HG03139 (cell line): ENCODE results near the gene TTLL11.

Experiments
- ATAC-seq: cut with Tn5 transposase; IDR thresholded peaks from one replicate; pipeline ENCODE4 v1.9.1; 2021; ENCODE audit not compliant: unreplicated experiment

The TTLL11 gene

GRCh38 chr9:121979736-121980135, 113.4 kb downstream of the TTLL11 start:
- no peak for ATAC-seq

GRCh38 chr9:121976751-121977150, 116.4 kb downstream of the TTLL11 start:
- no peak for ATAC-seq

DNA sequence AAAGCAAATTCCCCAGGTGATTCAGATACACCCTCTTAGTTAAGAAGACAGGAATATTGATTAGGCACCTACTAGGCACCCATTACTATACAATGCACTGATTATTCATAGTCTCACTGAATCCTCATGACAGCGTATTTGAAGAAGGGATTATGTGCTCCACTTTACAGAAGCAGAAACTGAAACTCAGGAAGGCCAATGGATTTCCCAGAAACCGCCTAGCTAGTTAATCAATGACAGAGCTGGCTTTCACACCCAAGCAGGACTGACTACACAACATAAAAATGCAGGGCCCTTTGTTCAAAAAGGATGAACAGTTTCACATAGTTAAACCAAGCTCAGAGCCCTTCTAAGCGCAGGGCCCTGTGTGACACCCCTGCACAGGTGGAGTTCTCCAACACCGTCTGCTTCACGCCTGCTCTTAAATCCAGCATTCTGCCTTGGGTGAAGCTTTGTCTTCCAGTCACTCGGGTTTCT, 117.3 kb downstream of the TTLL11 start:
- no peak for ATAC-seq

DNA sequence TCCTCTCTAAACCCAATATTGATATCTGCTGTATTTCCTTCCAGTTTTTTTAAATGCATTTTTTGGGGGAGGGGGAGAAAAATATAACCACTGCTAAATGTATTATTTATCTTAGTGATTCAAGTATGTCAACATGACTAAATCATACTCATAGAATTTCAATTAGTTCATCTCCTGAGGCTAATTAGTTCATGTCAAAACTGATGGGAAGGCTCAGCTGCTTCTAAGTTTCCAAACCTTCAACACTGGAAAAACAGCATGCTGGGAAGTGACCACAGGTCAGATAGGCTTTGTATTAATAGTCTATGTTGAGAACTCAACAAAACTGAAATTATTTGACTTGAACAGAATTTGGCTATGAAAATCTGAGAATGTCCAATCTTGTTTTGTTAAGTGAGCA, 118.7 kb downstream of the TTLL11 start:
- no peak for ATAC-seq

- ATAC-seq, result peak; percentile 50
Observed at GRCh38 chr9:121972501-121972981, 120.6 kb downstream of the TTLL11 start.

- no peak for ATAC-seq
Observed at GRCh38 chr9:121968056-121968455, 125.1 kb downstream of the TTLL11 start.

DNA sequence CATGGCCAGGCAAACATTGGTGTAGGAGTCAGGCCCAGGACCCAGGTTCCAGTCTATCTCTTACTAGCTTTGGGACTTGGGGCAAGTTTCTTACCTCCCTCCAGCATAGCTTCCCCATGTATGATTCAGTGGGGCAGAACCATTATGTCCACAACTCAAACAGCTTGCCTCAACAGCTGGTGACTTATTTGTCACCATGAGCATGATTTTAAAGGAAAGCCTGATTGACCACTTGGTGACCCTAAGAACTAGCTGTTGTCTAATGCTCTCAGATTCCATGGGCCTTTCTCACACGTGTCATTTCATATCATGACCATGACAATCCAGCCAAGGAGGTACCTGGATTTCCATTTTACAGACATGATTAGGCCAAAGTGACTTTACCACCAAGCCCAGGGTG, 126.4 kb downstream of the TTLL11 start:
- ATAC-seq, result no peak

DNA sequence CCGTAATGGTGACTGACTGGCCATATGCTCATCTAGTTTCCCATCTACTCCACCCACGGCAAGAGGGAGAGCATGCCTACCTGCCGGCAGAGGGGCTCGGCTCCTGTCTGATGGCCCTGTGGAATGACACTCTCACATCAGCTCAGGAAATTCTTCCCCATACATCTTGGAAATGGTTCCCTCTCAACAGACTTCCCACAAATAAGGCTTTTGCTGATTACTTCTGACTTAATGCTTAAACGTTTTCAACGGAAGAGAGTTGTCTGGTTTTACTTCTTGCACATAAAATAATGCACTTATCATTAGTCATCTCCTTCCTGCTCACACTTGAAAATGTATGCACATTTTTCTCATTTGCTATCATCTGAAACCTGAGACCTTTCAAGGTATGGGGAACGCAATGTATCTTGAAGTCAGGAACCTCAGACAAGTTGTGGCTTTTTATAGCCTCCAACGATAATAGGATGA, 129.5 kb downstream of the TTLL11 start:
- ATAC-seq, result no peak

GRCh38 chr9:121962421-121962820, 130.7 kb downstream of the TTLL11 start:
- ATAC-seq, result no peak

DNA sequence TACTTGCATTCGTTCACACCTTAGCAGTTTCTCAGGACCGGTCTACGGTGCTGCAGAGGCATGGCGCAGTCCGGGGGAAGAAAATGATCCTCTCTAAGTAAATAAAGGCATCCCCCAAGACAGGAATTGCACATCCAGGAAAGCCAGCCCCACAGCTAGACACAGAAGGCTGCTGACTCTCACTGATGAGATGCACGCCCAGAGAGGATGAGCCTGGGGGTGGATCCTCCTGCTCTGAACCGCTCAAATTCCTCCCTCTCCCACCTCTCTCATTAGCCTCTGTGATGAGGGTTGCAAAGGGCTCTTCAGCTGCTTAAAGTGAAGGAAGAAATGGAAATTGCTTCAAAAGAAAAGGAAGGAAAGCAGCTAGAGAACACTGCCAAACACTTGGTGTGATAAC, 132.4 kb downstream of the TTLL11 start:
- no peak for ATAC-seq

DNA sequence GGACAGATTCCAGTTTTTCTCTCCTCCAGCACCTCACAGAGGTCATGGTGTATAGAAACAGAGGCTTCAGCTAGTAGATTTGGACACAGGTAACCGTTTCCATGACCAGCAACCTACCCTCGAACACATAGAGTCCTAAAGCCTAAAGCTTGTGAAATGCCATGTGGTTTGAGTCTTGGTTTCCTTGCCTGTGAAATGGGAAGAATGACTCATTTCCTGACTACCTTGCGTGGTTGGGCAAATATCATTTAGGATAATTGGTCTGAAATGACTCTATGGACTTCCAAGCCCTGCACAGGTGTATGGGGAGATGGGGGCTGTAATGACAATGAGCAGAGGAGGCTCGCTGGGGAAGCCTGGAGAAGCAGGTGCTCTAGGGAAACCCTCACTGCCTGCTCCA, 134.6 kb downstream of the TTLL11 start:
- ATAC-seq, result no peak

- ATAC-seq, result no peak
Observed at GRCh38 chr9:121956808-121957207, 136.3 kb downstream of the TTLL11 start.

DNA sequence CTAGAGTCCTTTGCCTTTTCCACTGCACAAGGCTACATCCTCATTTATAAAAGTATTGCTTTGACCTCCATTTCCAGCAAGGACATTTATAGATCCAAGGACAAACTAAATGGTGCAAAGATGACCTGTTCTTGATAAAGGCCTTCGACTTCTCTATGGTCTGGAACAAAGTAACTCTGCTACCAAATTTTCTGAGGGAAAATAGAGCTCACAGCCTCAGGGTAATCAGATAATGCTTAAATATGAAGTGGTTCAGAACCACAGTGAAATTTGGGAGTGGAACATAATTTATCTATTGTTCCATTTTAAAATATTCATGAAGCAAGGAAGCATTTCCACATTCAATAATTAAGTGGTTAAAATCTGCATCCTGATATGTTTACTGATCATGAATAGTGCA, 137.5 kb downstream of the TTLL11 start:
- no peak for ATAC-seq

GRCh38 chr9:121954477-121955140, 138.5 kb downstream of the TTLL11 start:
- no peak for ATAC-seq

DNA sequence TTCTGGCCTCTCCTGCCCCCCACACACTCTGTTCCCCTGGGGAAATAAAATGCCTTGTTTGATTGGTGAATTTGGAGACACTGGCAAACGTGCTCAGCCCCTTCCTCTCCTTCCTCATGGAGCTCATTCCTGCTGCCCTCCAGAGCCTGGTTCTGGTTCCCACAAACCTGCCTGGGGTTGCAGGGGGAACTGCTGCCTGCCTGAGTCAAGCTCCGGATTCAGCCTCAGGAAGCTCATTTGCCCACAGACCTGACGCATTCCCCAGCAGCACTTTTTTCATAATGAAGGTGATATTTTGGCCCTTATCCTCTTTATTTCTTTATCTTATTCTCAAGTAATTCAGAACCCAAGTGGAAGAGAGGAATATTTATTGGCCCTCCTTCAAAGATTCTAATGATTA, 140.5 kb downstream of the TTLL11 start:
- ATAC-seq, result no peak

- no peak for ATAC-seq
Observed at GRCh38 chr9:121950866-121951265, 142.2 kb downstream of the TTLL11 start.

GRCh38 chr9:121950441-121950840, 142.7 kb downstream of the TTLL11 start:
- no peak for ATAC-seq

DNA sequence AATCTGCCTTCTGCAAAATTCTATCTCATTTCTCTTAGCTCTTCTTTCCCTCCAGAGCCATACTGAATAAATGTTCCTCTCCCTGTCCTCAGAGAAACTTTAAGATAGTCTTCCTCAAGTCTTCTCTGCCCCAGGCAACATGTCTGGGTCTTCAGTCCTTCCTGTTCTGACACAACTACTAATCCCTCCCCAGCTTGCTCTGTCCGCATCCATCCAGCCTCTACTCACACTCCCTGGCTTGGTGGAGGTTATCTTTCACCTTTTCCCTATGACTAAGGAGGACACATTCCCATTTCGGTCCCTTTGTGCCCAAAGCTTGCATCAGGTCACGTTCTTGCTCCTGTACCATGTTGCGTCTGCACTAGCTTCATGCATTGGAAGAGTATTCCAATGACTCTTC, 143.3 kb downstream of the TTLL11 start:
- no peak for ATAC-seq

DNA sequence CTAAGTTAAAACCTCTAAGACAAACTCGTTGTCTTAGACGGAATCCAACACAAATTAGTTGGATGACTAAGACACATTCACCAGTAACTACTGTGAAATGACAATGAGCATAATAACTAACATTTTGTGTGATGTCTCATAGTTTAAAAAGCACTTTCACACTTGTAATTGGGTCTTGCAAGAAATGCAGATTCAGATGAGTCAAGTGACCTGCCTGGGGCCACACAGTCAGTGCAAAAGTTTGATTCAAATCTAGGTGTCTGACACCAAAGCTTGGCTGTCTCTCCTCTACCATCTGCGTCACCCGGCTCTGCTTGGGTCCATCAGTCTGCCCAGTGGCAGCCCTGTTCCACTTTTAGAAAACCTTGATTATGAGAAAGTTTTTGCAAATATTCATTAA, 143.7 kb downstream of the TTLL11 start:
- no peak for ATAC-seq

- no peak for ATAC-seq
Observed at GRCh38 chr9:121947775-121948174, 145.3 kb downstream of the TTLL11 start.

- no peak for ATAC-seq
Observed at GRCh38 chr9:121946465-121946864, 146.6 kb downstream of the TTLL11 start.

DNA sequence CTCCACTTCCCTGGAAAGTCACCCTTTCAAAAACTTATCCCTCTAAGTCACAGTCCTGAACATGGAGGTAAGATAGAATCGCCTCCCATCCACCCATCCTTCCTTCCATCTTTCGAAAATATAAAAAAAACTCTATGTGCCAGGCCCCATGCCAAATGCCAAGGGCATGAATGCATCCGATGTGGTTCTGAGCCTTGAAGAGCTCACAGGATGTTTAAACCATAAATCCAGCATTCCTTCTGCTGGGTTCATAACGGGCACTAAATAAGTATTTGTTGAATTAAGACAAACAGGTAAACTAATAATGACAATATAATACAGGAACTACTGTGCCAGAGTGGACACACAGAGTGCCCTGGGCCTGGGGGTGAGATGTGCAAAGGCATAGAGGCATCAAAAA, 147.3 kb downstream of the TTLL11 start:
- ATAC-seq, result no peak

GRCh38 chr9:121945281-121945680, 147.8 kb downstream of the TTLL11 start:
- ATAC-seq, result no peak
